ENCODE measurements around the gene UGT2B7. TPM values are rescaled to one million over a fixed set of nuclear protein-coding genes. Genes with fewer than 3 reads are reported as not detected.

UGT2B7 gene
- total RNA-seq, 1 donor from 2014 or later, result 0.97 TPM

DNA sequence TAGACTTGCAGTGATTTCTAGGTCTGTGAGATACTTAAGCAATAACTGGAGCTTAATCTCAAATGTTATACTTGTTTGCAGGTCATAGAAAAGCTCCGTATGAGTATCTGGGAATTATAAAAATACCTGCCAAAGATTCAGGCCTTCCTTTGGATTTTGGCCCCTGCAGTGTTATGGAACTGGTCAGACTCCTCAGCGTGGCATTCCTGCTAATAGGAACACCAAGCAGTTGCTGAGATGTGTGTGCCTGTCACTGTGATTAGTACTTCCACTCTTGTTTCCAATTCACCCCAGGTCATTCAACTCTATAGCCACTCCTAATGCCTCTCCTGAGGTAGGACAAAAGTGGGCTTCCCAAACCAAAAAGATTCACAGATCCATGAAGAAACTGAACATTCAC lies 7.8 kb upstream of the UGT2B7 start:
- TF ChIP-seq, protein P1, sequence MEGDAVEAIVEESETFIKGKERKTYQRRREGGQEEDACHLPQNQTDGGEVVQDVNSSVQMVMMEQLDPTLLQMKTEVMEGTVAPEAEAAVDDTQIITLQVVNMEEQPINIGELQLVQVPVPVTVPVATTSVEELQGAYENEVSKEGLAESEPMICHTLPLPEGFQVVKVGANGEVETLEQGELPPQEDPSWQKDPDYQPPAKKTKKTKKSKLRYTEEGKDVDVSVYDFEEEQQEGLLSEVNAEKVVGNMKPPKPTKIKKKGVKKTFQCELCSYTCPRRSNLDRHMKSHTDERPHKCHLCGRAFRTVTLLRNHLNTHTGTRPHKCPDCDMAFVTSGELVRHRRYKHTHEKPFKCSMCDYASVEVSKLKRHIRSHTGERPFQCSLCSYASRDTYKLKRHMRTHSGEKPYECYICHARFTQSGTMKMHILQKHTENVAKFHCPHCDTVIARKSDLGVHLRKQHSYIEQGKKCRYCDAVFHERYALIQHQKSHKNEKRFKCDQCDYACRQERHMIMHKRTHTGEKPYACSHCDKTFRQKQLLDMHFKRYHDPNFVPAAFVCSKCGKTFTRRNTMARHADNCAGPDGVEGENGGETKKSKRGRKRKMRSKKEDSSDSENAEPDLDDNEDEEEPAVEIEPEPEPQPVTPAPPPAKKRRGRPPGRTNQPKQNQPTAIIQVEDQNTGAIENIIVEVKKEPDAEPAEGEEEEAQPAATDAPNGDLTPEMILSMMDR (IDR thresholded peaks at IDR 0.05), result no peak
- Mint-ChIP-seq H3K9me3 (ENCODE audit: unreplicated experiment) (peaks cover 11% of the 10 kb centered on the region), H3K27ac (ENCODE audit: unreplicated experiment) (no peak overlapping the region), H3K27me3 (ENCODE audit: unreplicated experiment) (no peaks in the 10 kb centered on the region), H3K4me3 (ENCODE audit: unreplicated experiment) (no peak overlapping the region), H3K36me3 (ENCODE audit: unreplicated experiment) (no peaks in the 10 kb centered on the region), H3K4me1 (ENCODE audit: unreplicated experiment) (peaks cover 4% of the 10 kb centered on the region)
- no peak for DNase-seq (ENCODE audit: extremely low spot score, unreplicated experiment)

GRCh38 chr4:69089388-69089787 lies 6.9 kb upstream of the UGT2B7 start:
- H3K9me3 Mint-ChIP-seq (ENCODE audit: unreplicated experiment), result peaks cover 7% of the 10 kb centered on the region
- peaks cover 4% of the 10 kb centered on the region for H3K4me1 Mint-ChIP-seq (ENCODE audit: unreplicated experiment)
- TF ChIP-seq, protein P1 (IDR thresholded peaks at IDR 0.05), result no peak
- DNase-seq (ENCODE audit: extremely low spot score, unreplicated experiment), result no peak
- H3K27ac Mint-ChIP-seq (ENCODE audit: unreplicated experiment), result no peak overlapping the region
- H3K36me3 Mint-ChIP-seq (ENCODE audit: unreplicated experiment), result no peaks in the 10 kb centered on the region
- H3K4me3 Mint-ChIP-seq (ENCODE audit: unreplicated experiment), result no peak overlapping the region
- H3K27me3 Mint-ChIP-seq (ENCODE audit: unreplicated experiment), result no peaks in the 10 kb centered on the region

DNA sequence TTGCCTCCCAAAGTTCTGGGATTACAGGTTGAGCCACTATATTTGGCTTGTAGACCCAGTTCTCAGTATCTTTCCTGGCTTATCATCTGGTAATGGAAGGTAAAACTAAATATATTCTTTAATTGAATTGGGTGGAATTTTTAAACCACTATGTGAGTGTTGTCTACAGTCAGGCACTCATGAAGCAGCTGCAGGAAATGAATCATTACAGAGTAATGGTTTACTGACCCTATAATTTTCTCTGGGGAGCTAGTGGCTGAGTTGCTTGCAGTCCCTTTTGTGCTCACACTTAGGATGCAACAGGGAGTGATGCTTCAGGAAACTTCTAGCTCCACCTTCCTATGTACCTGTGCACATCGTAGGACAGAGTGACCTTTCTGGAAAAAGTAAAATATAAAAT lies 4.1 kb upstream of the UGT2B7 start:
- Mint-ChIP-seq H3K36me3 (ENCODE audit: unreplicated experiment) (no peaks in the 10 kb centered on the region), H3K4me1 (ENCODE audit: unreplicated experiment) (peaks cover 6% of the 10 kb centered on the region), H3K9me3 (ENCODE audit: unreplicated experiment) (peaks cover 7% of the 10 kb centered on the region), H3K27me3 (ENCODE audit: unreplicated experiment) (no peaks in the 10 kb centered on the region), H3K4me3 (ENCODE audit: unreplicated experiment) (no peak overlapping the region), H3K27ac (ENCODE audit: unreplicated experiment) (no peak overlapping the region)
- DNase-seq (ENCODE audit: extremely low spot score, unreplicated experiment), result no peak
- TF ChIP-seq, protein P1 (IDR thresholded peaks at IDR 0.05), result no peak

DNA sequence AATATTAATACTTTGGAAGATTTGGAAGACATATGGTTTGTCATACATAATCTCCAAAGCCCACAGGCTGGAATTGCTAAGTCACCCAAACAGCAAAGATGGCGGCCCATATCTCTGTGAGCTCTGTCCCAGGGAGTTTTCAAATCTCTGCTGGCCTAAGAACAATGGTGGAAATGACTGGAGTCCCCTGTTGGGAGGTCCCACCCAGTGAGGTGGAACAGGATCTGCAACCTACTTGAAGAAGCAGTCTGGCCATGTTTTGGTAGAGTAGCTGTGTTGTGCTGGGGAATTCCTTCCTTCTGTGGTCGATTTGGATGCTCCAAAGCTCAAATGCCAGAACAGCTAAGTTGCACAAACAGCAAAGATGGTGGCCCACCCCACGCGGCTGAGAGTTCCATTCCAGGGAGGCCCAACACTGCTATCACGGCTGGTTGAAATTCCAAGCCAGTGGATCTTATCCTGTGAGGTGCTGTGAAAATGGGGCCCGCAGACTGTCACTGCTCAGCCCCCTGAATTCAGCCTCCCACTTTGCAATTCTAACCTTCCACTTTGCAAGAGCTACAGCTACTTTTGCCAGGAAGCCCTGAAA lies 3.2 kb upstream of the UGT2B7 start:
- H3K9me3 Mint-ChIP-seq (ENCODE audit: unreplicated experiment), result peaks cover 1% of the 10 kb centered on the region
- TF ChIP-seq, protein P1 (IDR thresholded peaks at IDR 0.05), result no peak
- no peaks in the 10 kb centered on the region for H3K27me3 Mint-ChIP-seq (ENCODE audit: unreplicated experiment)
- no peak overlapping the region for H3K4me3 Mint-ChIP-seq (ENCODE audit: unreplicated experiment)
- H3K36me3 Mint-ChIP-seq (ENCODE audit: unreplicated experiment), result no peaks in the 10 kb centered on the region
- peaks cover 6% of the 10 kb centered on the region for H3K4me1 Mint-ChIP-seq (ENCODE audit: unreplicated experiment)
- no peak for DNase-seq (ENCODE audit: extremely low spot score, unreplicated experiment)
- no peak overlapping the region for H3K27ac Mint-ChIP-seq (ENCODE audit: unreplicated experiment)

- Mint-ChIP-seq H3K36me3 (ENCODE audit: unreplicated experiment) (no peaks in the 10 kb centered on the region), H3K27me3 (ENCODE audit: unreplicated experiment) (no peaks in the 10 kb centered on the region), H3K4me1 (ENCODE audit: unreplicated experiment) (peaks cover 6% of the 10 kb centered on the region), H3K27ac (ENCODE audit: unreplicated experiment) (no peak overlapping the region), H3K9me3 (ENCODE audit: unreplicated experiment) (no peaks in the 10 kb centered on the region), H3K4me3 (ENCODE audit: unreplicated experiment) (no peak overlapping the region)
- TF ChIP-seq, protein P1 (IDR thresholded peaks at IDR 0.05), result no peak
- DNase-seq (ENCODE audit: extremely low spot score, unreplicated experiment), result no peak
Measured at GRCh38 chr4:69093681-69094080, 2.6 kb upstream of the UGT2B7 start.

Measured in osteocyte (in vitro differentiated cells).